HG02943 (cell line): ENCODE measurements around the gene EMC7.
"Not testable (repeated sequence)": the region's sequence is repeated elsewhere in the genome, so short reads cannot be mapped to it uniquely, and the experiment has no call there.

Source experiments
- ATAC-seq: cut with Tn5 transposase; IDR thresholded peaks from one replicate; pipeline ENCODE4 v1.9.1; 2021; ENCODE audit warnings: mild to moderate bottlenecking, low read depth, moderate library complexity; ENCODE audit not compliant: unreplicated experiment

EMC7 gene

DNA sequence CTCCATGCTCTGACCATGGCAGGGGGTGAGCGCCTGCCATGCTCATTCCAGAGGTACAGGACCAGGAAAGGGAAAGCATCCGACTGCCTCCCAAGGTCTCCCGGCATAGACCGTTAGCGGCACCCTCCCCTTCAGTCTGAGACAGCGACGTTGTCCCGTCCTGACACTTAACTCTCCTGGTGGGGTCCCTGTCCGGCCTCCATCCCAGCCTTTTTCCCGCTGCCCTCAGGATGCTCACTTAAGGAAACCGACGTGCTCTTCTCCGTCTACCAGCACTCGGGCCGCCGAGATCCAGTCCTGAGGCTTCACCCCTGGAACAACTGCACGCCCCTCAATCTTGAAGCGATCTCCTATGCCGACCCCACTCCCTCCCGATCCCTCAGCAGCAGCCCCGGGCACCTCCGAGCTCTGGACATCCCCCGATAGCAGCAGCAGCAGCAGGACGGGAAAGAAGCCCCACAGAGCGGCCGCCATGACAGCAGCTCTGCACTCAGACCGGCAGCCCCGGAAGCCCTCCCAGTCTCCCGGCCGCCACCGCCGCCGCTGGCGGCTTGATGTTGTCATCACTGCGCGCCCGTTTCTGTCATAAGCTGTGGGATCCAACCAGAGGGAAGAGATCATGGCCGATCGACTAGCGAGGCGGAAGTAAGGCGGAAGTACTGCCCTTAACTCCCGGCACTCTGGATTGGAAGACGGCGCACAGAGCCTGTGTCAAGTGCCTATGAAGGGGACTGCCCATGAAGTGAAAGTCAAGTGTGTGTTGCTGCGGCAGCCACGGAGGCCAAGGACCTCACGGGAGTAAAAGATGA is at the start of gene EMC7, which contains the start of gene PGBD4:
Gene EMC7 (minus strand): TSS at position 497 of the 809 bp plus-strand sequence. CDS start 23 bp downstream, at position 474.
Gene PGBD4 (plus strand): TSS at position 718 of the 809 bp plus-strand sequence. CDS start 449 bp downstream, outside the sequence.
- ATAC-seq: peak; percentile 97

DNA sequence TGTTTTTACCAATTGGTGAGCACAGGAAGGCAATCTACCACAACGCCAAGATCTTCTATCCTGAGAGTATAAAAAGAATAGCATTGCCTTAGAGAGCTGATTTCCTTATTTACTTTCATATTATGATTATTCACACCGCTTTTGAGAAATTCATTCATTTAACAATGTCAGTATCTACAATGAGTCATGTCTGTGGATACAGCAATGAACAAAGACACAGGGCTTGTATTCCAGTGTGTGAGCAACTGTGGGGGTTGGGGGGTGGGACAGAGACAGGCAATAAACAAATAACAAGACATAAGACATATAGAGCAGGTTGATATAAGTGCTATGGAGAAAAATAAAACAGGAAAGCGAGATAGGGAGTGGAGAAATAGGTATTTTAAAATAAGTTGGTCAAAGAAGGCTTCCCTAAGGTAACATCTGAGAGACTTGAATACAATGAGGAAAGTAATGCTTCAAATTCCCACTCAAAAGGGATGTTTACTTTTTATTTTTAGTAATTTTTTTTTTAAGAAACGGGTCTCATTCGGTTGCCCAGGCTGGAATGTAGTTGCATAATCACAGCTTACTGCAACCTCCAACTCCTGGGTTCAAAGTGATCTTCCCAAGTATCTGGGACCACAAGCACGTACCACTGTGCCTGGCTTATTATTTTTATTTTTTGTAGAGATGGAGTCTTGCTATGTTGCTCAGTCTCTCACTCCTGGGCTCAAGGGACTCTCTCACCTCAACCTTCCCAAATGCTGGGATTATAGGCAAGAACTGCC is 45.9 kb upstream of the EMC7 start:
- ATAC-seq: no peak

- ATAC-seq: no peak
Observed at GRCh38 chr15:34133511-34133910, 31.8 kb upstream of the EMC7 start.

DNA sequence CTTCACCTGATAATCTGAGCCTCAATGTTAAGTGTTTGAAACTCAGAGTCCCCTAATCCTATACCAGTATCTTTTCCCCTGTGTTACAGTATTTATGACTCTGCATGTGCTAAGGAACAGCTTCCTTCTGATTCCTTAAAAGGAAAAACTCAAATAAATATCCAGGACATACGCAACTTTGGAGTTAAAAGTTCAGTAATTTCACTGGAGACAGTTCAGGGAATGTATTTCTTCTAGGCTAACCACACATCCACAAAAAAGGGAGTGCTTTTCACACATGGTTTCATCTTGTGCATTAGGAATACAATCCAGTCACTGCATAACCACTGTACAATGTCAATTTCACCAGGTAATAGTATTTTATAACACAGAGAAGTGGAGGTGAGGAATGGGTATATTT is 31.2 kb upstream of the EMC7 start:
- ATAC-seq: no peak

GRCh38 chr15:34128898-34129297 is 27.2 kb upstream of the EMC7 start:
- no peak for ATAC-seq

DNA sequence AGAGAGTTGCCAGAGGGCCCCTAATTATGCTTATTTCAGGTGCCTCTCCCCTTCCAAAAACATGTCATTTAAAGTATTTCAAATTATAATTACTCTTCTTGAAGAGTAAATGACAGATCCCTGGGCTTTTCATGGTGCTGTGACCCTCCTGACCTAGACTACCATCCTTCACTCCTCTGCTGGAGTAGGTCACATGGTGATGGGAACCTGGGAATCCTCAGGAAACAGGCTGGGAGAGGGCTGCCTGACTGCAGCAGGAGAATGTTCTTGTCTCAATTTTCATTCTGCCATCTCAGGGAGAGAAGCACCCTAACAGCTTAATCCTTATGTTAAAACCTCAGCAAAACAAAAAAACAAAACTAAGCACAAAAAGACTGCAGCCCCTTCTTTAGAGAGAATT is 24.9 kb upstream of the EMC7 start:
- ATAC-seq: no peak

GRCh38 chr15:34125945-34126344 is 24.3 kb upstream of the EMC7 start:
- ATAC-seq: no peak

DNA sequence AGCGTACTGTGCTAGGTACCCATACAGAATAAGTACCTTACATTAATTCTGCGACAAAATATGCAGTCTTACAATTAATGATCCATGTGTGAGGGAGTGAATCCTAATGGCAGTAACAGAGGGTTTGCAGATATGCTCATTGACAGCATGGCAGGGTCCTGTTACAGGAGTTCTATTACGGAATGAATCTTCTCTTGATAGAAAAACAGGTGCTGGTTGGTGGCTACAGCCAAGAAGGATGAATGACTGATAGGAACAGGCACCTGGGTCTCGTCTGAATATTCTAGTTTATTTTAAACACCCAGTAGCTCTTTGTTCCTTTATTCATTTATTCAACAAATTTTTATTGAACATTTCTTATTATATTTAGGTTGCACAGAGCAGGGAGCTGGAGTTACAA is 23.0 kb upstream of the EMC7 start:
- no peak for ATAC-seq

GRCh38 chr15:34122771-34123183 is 21.1 kb upstream of the EMC7 start:
- ATAC-seq: no peak

DNA sequence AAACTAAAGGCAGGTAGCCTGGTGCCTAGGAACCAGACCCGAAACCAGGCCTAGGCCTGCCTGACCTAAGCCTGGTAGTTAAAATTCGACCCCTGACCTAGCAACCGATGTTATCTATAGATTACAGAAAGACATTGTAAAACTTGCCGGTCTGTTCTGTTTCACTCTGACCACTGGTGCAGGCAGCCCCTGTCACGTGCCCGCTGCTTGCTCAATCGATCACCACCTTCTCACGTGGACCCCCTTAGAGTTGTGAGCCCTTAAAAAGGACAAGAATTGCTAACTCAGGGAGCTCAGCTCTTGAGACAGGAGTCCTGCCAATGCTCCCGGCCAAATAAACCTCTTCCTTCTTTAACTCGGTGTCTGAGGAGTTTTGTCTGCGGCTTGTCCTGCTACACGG is 20.1 kb upstream of the EMC7 start:
- ATAC-seq: not testable (repeated sequence)

- ATAC-seq: not testable (repeated sequence)
Observed at GRCh38 chr15:34120420-34120819, 18.8 kb upstream of the EMC7 start.

DNA sequence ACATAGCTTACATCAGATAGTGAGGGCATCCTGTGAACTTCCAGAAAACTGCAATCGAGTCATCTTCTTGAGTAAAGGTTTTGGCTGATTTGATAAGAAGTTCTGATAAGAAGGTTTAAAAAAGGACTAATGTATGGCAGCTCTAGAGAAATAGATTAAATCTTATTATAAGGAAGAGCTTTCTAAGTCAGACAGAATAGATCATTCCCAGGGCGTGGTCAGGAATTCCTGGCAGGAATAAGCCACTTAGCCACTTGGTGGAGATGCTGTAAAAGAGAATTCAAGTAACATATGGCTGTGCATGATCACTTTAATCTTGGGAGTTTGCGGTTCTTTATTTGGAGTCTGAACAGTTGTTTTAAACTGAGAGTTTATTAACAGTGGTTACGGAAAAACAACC is 17.6 kb upstream of the EMC7 start:
- ATAC-seq: no peak

GRCh38 chr15:34116620-34117019 is 15.0 kb upstream of the EMC7 start:
- ATAC-seq: no peak

DNA sequence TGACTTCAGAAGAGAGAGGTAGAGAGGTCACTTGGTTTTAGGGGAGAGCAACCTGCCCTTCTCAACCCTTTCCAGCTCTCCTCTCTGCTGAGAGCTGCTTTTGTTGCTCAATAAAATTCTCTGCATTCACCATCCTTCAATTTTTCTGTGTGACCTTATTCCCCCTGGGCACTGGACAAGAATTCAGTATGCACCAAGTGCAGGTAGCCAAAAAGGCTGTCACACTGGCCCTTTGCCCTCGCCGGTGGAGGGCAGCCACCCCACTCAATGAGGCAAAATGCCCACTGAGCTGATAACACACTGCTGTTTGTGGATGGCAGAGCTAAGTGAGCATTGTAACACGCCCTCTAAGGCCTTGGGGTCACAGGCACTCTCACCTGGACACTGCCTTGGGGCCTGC is 13.1 kb upstream of the EMC7 start:
- ATAC-seq: no peak

GRCh38 chr15:34114215-34114614 is 12.6 kb upstream of the EMC7 start:
- ATAC-seq: no peak

GRCh38 chr15:34111488-34111887 is 9.8 kb upstream of the EMC7 start:
- ATAC-seq: no peak

GRCh38 chr15:34109797-34110663 is 8.4 kb upstream of the EMC7 start:
- no peak for ATAC-seq

- ATAC-seq: no peak
Observed at GRCh38 chr15:34107315-34107714, 5.7 kb upstream of the EMC7 start.

GRCh38 chr15:34106423-34106822 is 4.8 kb upstream of the EMC7 start:
- no peak for ATAC-seq

- peak; percentile 12 for ATAC-seq
Observed at GRCh38 chr15:34102175-34102925, 688 bp upstream of the EMC7 start.
